Stimulated activated CD8-positive, alpha-beta memory T cell treated with anti-CD3 and anti-CD28 coated beads, Interleukin-12 subunit alpha, Interleukin-12 subunit beta, amount 100 ng/mL, for 1 hour (primary cell): Measurements from ENCODE around the gene ST8SIA4.
"Not testable (repeated sequence)": the region's sequence is repeated elsewhere in the genome, so short reads cannot be mapped to it uniquely, and the experiment has no call there.

Source experiments
- DNase-seq: peaks from one replicate; pipeline ENCODE4 v3.0.0-alpha.2; 2020; ENCODE audit warnings: low read depth

ST8SIA4 gene

DNA sequence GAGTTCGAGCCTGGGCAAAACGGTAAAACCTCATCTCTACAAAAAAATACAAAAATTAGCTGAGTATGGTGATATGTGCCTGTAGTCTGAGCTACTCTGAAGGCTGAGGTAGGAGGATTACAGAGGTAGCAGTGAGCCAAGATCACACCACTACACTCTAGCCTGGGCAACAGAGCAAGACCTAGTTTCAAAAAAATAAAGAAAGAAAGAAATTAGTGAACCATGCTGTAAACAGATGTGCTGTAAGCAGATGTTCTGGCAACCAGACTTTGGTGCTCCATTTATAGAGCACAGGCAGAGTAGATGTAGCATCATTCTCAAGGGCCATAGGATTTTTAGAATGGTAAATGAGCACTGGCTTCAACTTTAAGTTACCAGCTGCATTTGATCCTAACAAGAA lies 115.4 kb downstream of the ST8SIA4 start:
- DNase-seq = no peak

DNA sequence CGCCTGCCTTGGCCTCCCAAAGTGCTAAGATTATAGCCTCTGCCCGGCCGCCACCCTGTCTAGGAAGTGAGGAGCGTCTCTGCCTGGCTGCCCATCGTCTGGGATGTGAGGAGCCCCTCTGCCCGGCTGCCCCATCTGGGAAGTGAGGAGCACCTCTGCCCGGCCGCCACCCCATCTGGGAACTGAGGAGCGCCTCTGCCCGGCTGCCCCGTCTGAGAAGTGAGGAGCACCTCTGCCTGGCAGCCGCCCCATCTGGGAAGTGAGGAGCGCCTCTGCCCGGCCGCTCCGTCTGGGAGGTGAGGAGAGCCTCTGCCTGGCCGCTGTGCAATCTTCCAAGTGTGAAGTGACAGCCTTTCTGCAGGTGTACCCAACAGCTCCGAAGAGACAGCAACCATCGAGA lies 117.5 kb downstream of the ST8SIA4 start:
- DNase-seq = not testable (repeated sequence)

DNA sequence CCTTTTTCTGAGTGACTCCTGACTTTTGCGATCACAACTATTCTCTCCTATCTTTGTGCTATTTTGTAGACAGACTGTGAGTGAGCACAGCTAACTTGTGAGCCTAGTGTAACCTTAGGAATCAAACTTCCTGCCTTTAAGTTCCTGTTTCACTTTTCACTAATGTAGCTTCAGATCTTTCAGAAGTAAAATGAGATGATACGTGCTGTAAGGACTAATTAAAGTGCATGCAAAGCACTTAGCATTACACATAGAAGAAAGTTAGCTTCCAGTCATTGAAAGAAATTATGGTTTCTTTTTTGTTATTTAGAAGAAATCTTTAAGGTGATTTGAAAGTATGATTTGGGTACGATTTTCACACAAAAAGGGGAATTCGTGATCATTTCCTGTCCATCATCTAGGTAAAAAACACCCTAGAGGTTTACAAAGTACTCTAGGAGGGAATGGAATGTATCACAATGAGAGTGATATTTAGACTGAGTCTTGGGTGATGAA lies 122.7 kb downstream of the ST8SIA4 start:
- no peak for DNase-seq

DNA sequence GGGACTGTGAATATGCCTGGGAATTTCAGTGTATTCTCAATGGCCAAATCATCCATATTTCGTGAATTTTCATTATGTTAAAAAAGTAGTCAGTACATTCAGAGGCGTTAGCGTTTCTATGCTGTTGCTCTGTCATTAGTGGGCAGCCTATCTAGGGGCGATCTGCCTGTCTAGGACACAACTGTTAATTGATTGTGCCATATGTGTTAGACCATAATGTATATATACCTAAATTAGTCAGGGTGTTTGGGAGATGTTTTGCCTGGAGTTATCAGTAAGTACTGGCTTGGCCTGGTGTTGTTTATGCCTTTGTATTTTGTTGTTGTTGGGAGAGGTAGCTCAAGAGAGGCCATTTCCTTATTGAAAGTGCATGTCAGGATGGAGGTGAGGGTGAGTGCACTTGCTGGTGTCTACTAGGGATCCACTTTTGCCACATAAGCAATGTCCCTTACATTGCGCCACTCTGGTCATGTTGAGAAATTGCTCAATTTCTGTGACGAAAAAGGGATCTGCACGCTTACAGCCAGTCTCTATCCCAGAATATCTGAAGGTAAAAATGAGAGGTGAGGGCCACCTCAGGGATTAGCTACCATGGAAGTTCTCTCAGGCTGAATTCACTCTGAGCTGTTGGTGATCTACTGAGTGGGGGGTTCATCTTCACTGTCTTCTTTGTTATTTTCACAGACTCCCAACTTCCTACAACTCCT lies 123.3 kb downstream of the ST8SIA4 start:
- DNase-seq = no peak

DNA sequence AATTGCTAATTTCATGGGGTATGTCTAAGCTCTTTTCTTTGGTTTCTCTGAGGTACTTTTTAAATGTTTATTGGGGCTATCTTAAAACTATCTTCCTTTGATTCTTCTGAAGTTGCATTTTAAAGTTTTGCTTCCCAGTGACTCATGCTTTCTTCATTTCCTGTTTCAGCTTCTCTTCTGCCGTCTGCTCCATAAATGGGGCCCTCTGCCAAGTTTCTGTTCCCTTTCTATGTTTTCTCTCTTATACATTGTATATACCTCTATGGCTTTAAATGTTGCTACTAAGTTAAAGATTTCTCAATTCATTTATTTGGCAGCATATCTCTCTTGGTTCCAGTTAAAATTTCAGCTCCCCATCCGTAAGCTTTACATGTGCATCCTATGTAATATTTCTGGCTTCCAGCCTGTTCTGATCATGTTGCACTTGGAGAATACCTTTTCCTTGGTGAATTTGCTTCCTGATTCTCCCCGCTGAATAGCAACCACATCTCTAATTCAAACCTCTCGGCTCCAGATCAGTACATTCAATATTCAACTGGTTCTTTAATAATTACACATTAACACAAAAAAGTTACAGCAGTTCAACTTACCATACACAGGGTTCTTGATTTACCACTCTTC lies 125.3 kb downstream of the ST8SIA4 start:
- DNase-seq = no peak

DNA sequence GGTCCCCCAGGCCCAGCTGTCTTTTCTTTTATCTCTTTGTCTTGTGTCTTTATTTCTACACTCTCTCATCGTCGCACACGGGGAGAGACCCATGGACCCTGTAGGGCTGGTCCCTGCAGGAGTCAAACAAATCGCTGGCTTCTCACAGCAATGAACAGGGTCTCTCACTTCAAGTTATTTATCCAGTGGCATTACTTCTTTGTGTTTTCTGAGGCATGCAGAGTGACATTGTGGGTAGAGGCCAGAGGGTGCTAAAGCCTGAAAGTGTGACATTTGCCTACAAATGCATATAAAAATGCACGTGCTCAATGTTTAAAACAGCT lies 127.6 kb downstream of the ST8SIA4 start:
- no peak for DNase-seq

DNA sequence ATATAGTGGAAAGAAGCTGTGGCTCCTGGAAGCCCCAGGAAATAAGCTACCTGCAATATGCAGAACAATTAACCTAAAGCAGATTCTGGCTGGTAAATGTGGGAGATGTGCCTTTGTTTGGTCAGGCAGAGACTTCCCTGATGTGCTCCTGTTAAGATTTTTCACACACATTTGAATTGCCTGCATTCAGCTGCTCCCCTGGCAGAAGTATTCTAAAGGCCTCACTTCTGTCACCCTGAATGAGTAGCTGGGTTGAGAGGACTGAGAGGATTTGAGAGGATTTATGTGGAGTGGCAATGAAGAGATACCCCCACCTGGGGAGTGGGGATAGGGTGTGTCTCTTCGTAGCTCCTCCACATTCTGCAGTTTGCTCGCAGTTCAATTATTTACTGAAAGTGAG lies 130.5 kb downstream of the ST8SIA4 start:
- no peak for DNase-seq

DNA sequence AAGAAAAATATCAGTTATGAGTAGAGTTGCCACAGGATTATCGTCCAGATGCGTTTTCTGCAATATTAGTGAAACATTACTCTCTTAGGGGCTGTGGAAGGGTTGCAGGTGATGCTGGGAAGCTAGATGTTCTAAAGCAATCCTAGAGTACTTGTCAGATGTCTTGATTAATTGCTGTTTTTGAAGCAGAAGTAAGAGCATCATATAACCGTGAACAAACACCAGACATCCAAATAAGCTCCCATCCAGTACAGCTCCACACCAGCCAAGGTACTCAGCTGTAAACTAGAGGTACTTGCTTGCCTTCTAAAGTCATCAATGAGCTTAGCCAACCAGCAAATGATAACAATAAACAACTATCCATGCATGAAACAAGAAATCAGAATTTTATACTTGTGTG lies 131.1 kb downstream of the ST8SIA4 start:
- no peak for DNase-seq

DNA sequence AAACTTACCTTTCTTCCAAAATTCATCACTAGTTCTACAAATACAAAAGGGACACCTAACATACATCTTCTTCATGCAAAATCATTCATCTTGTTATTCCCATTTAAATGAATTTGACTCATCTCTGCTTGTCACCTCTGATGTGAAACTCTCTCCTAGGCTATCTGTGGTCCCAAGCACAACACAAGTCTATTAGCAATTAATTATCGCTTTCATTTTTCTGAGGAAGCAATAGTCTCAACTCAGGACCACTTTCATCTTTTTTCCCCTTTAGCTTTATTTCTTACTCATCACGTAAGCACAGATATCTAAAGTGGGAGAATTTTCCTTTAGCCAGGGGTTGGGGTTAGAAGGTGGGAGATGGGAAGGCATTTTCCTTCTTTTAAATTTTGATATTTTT lies 131.9 kb downstream of the ST8SIA4 start:
- DNase-seq = no peak

DNA sequence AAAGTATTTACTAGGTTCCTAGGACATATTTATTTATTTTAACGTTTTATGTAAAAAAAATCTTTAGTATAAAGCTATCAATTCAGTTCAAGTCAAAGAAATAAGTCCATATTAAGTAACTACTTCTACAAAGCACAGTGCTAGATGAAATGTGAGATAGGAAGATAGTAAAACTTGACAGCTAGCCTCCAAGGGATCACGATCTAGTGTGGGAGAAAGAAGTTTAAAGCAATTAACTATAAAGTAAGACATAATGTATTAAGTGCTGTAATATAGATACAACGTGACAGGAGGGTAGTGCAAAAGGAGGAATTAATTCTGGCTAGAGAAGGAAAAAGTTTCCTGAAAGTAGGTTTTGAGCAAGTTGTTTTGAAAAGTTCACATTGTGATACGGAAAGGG lies 134.9 kb downstream of the ST8SIA4 start:
- DNase-seq = no peak

DNA sequence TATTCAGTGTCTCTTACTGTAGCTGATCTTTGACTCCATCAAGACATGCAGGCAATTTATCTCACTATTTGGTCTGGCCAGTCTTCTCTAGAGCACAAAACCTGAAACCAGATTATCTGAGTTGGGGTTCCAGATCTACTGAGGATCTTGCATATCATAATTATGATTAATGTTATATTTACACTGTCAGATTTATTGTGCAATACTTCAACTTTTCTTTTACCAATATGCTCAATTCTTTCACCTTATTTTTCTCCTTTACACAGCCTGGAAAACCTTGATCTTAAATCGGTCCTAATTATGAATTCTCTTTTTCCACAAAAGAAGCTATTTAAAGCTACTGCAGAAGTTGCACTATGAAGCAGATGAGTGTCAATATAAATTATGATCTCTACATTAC lies 140.1 kb downstream of the ST8SIA4 start:
- no peak for DNase-seq

DNA sequence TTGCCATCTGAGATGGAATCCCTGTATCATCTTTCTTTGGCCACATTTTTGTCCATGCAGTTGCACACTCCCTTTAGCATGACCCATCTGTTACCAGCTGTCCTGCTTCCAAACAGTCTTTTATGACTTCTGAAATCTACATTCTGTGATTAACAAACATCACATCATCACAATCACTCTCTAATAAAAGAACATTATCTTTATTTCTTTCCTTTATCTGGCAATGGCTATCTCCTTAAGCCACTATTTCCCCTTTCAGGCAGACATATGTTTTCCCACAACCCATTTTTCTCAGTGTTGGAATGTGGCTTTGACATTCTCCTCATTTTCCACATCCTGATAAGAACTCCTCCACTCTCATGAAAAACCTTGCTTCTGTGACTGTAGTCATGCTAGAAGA lies 141.0 kb downstream of the ST8SIA4 start:
- no peak for DNase-seq

DNA sequence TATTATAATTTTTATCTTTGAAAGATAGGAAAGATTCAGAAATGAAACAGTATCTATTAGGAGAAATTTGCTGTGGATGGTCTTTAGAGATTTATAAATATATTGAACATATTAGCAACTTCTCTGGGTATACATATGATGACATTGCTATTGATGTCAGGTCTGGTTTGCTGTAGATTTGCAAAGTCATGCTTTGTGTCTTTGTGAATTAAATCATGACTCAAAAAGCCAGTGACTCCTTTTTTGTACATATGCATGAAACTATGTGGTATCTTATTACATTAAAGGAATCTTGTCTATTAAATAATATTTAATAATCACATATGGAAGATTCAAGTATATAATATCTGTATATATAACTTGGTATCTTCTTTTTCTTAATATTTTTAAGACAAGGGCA lies 141.9 kb downstream of the ST8SIA4 start:
- DNase-seq = no peak

DNA sequence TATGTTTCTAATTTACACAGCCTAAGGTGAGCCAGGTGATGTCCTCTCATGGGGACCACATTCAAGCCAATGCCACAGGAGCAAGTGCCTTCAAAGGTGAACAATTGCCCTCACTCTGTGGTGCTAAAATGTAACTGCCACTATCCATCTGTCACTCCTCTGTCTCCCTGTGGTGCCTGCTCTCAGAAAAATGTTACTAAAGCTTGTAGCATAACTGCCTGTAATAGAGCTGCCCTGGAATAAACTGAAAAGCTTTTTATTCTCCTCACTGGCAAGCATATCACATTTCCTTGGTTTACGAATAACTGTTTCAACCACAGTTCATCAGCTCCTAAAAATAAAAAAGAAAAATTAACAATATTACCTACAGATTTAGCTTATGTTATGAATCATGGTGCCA lies 142.4 kb downstream of the ST8SIA4 start:
- DNase-seq = no peak

DNA sequence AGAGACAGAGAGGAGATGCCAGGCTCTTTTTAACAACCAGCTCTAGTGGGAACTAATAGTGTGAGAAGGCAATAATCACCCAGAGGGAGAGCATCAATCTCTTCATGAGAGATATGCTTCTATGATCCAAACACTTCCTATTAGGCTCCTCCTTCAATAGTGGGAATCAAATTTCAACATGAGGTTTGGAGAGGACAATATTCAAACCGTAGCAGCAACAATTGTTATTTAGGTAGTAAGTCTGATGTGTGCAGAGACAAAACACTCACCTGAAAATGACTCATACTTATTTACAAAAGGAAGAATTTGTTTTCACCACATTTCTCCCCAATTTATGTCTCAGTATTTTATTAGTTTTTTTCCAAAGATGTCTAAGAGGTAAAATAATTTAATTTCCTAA lies 144.3 kb downstream of the ST8SIA4 start:
- no peak for DNase-seq

DNA sequence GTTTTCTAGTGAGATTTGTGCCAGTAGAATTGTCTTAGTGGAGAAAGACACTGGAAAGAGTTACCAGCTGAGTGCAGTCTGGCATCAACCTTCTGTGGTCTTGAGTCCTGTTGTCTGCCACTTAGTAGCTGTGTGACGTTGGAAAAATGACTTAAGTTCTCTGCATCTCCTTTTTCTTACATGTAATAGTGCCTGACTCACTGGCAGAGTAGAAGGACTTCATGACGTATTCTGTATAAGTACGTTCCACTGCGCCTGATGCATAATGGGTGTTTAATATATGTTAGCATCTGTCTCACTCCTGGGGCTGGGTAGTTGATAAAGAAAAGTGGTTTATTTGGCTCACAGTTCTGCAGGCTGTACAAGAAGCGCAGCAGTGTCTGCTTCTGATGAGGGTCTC lies 144.8 kb downstream of the ST8SIA4 start:
- no peak for DNase-seq

DNA sequence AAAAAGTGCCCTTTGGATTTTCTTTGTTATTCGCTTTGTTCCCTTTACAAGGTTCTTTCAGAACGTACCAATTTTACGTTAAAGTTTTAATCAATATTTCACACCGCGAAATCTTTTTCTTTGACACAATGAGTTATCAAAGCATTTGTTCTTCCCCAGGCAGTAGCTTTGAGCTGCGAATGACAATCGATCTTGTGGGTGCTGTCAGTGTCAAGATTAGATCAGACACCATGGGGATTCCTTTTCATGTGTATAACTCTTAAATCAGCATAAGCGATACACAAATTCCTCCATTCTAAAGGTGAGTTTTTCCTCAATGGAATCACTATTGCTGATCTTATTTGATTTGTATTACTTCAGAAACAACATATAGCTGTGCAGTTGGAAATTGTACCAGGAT lies 145.5 kb downstream of the ST8SIA4 start:
- DNase-seq = no peak
